DND-41 (cell line): Measurements from ENCODE around the gene TMEM131L.

ENCODE experiments used
- CTCF ChIP-seq: IDR thresholded peaks from 2 replicates; pipeline ENCODE4 v1.5.1; 2012; ENCODE audit warnings: borderline replicate concordance, low read length, moderate library complexity, mild to moderate bottlenecking; ENCODE audit not compliant: poor library complexity, severe bottlenecking; ENCODE audit errors: extremely low read depth
- EZH2 ChIP-seq: IDR thresholded peaks from 3 replicates; pipeline ENCODE4 v1.6.1; 2012; ENCODE audit warnings: borderline replicate concordance, low read depth, mild to moderate bottlenecking, moderate library complexity, low read length, inconsistent platforms; ENCODE audit not compliant: severe bottlenecking

GRCh38 chr4:153669838-153670237 is 203.7 kb downstream of the TMEM131L start:
- TF ChIP-seq CTCF (no peak), EZH2 (no peak)
